ENCODE measurements around the gene CCR3. TPM values are rescaled to one million over a fixed set of nuclear protein-coding genes. Genes with fewer than 3 reads are reported as not detected.

Gene CCR3
- total and polyA plus RNA-seq, 2 experiments from 2014 or later = not detected

- TF ChIP-seq ZNF331 (CRISPR knock-in tag; IDR thresholded peaks at IDR 0.05; ENCODE audit: low read depth) (no peak), ETS1 (IDR thresholded peaks at IDR 0.05) (no peak), CTCF (conservative IDR thresholded peaks at IDR 0.05; ENCODE audit: low read depth in 2 of 2) (no peak), CREB1 (CRISPR knock-in tag; IDR thresholded peaks at IDR 0.05; ENCODE audit: low read depth) (no peak), EZH2 (IDR thresholded peaks at IDR 0.05; ENCODE audit: low read depth, unreplicated experiment) (no peak), REST (IDR thresholded peaks at IDR 0.05; ENCODE audit: unreplicated experiment) (no peak), STAT1 (IDR thresholded peaks at IDR 0.05; ENCODE audit: unreplicated experiment) (no peak)
These were observed 2.9 kb downstream of the CCR3 start (continued) for GRCh38 chr3:46245146-46245545.

GRCh38 chr3:46252980-46253379 is 10.7 kb downstream of the CCR3 start:
- no peak overlapping the region for H3K27ac ChIP-seq (ENCODE audit: low read depth)
- no peak for ATAC-seq
- Mint-ChIP-seq H3K9me3 (peaks cover 28% of the 10 kb centered on the region), H3K4me3 (no peak overlapping the region), H3K27ac (no peak overlapping the region), H3K36me3 (ENCODE audit: low read depth) (peaks cover 16% of the 10 kb centered on the region), H3K4me1 (no peaks in the 10 kb centered on the region), H3K27me3 (ENCODE audit: insufficient read depth, low read depth, poor library complexity) (no peaks in the 10 kb centered on the region)
- no peak overlapping the region for H3K4me3 ChIP-seq
- H3K9me2 ChIP-seq (ENCODE audit: insufficient read depth) = 0 out of 2 replicates have a peak, but pooled peaks cover 2% of the 10 kb centered on the region
- H3K27me3 ChIP-seq (ENCODE audit: insufficient read depth) = no peaks in the 10 kb centered on the region
- DNase-seq (ENCODE audit: low spot score) = no peak
- no peak overlapping the region for H3K4me2 ChIP-seq
- H3K36me3 ChIP-seq (ENCODE audit: insufficient read depth) = no peaks in the 10 kb centered on the region
- no peaks in the 10 kb centered on the region for H3F3A ChIP-seq (replicated peaks; ENCODE audit: low read depth)
- H4K20me1 ChIP-seq (replicated peaks; ENCODE audit: insufficient read depth) = no peaks in the 10 kb centered on the region
- H3K79me2 ChIP-seq (replicated peaks; ENCODE audit: insufficient read depth) = no peaks in the 10 kb centered on the region
- no peaks in the 10 kb centered on the region for H3K4me1 ChIP-seq (ENCODE audit: insufficient read depth)
- H2AFZ ChIP-seq = no peak overlapping the region
- TF ChIP-seq REST (IDR thresholded peaks at IDR 0.05; ENCODE audit: unreplicated experiment) = no peak
- TF ChIP-seq ZNF331 (CRISPR knock-in tag; IDR thresholded peaks at IDR 0.05; ENCODE audit: low read depth) = no peak
- TF ChIP-seq NANOG (IDR thresholded peaks at IDR 0.05; ENCODE audit: borderline replicate concordance) = no peak
- TF ChIP-seq CREB1 (CRISPR knock-in tag; IDR thresholded peaks at IDR 0.05; ENCODE audit: low read depth) = no peak
- no peak for TF ChIP-seq EZH2phosphoT487 (IDR thresholded peaks at IDR 0.05; ENCODE audit: unreplicated experiment)
- TF ChIP-seq POLR2AphosphoS5 (IDR thresholded peaks at IDR 0.05; ENCODE audit: low read depth) = no peak
